Chondrocyte (in vitro differentiated cells): ENCODE measurements around the gene LPP. TPM values are rescaled to one million over a fixed set of nuclear protein-coding genes. Genes with fewer than 3 reads are reported as not detected.
A peak's percentile ranks its signal among the peaks of the same experiment; 100 is the strongest.

Experiments used
- DNase-seq: peaks from one replicate; pipeline ENCODE4 v3.0.0; 2021; ENCODE audit warnings: mixed read lengths, low spot score
- H3K27ac Mint-ChIP-seq: one replicate; pipeline ENCODE4 v1.8.0; 2021; ENCODE audit warnings: mild to moderate bottlenecking, moderate library complexity, mixed read lengths; ENCODE audit not compliant: unreplicated experiment
- H3K27me3 Mint-ChIP-seq: 2 replicates; pipeline ENCODE4 v1.8.0; 2021; ENCODE audit warnings: low read depth, mixed read lengths
- H3K36me3 Mint-ChIP-seq: 2 replicates; pipeline ENCODE4 v1.8.0; 2021; ENCODE audit warnings: low read depth, mixed read lengths
- H3K4me1 Mint-ChIP-seq: 2 replicates; pipeline ENCODE4 v1.8.0; 2021; ENCODE audit warnings: low read depth, mild to moderate bottlenecking, mixed read lengths
- H3K4me3 Mint-ChIP-seq: one replicate; pipeline ENCODE4 v1.8.0; 2021; ENCODE audit warnings: mild to moderate bottlenecking, moderate library complexity, mixed read lengths; ENCODE audit not compliant: unreplicated experiment
- H3K9me3 Mint-ChIP-seq: 2 replicates; pipeline ENCODE4 v1.8.0; 2021; ENCODE audit warnings: low read depth, mixed read lengths
- CTCF ChIP-seq: fragments of 200-600 bp; sonication (generic); IDR thresholded peaks from 2 replicates; pipeline ENCODE4 v1.5.0; 2021; ENCODE audit warnings: antibody characterized with exemption, mild to moderate bottlenecking, moderate library complexity
- total RNA-seq: library from RNA; stranded (reverse); gene quantifications from 3 replicates; pipeline ENCODE4 v1.2.1, GENCODE V29; 2021

LPP gene
- total RNA-seq, 1 donor from 2014 or later = 295 TPM

GRCh38 chr3:188397766-188398705, 244.1 kb downstream of the LPP start:
- no peak for DNase-seq
- TF ChIP-seq CTCF = no peak
- Mint-ChIP-seq H3K27ac (peak overlapping the region; percentile 2), H3K9me3 (no peaks in the 10 kb centered on the region), H3K27me3 (no peaks in the 10 kb centered on the region), H3K36me3 (peaks cover 6% of the 10 kb centered on the region), H3K4me3 (no peak overlapping the region), H3K4me1 (peaks cover 27% of the 10 kb centered on the region)

GRCh38 chr3:188400494-188401243, 246.7 kb downstream of the LPP start:
- DNase-seq = no peak
- peaks cover 6% of the 10 kb centered on the region for H3K36me3 Mint-ChIP-seq
- no peak overlapping the region for H3K27ac Mint-ChIP-seq
- H3K9me3 Mint-ChIP-seq = no peaks in the 10 kb centered on the region
- no peak for TF ChIP-seq CTCF
- no peaks in the 10 kb centered on the region for H3K27me3 Mint-ChIP-seq
- no peak overlapping the region for H3K4me3 Mint-ChIP-seq
- H3K4me1 Mint-ChIP-seq = peaks cover 27% of the 10 kb centered on the region

- peaks cover 27% of the 10 kb centered on the region for H3K4me1 Mint-ChIP-seq
Measured at GRCh38 chr3:188401244-188401993, 247.5 kb downstream of the LPP start.

GRCh38 chr3:188402229-188402628, 248.3 kb downstream of the LPP start:
- Mint-ChIP-seq H3K9me3 (no peaks in the 10 kb centered on the region), H3K4me3 (no peak overlapping the region), H3K36me3 (peaks cover 17% of the 10 kb centered on the region), H3K27ac (no peak overlapping the region), H3K27me3 (no peaks in the 10 kb centered on the region), H3K4me1 (peaks cover 28% of the 10 kb centered on the region)
- DNase-seq = no peak
- no peak for TF ChIP-seq CTCF

More at GRCh38 chr3:188401244-188401993, 247.5 kb downstream of the LPP start:
- peak overlapping the region; percentile 14 for H3K27ac Mint-ChIP-seq
- H3K4me3 Mint-ChIP-seq = no peak overlapping the region
- no peak for TF ChIP-seq CTCF
- DNase-seq = no peak
- peaks cover 12% of the 10 kb centered on the region for H3K36me3 Mint-ChIP-seq
- H3K27me3 Mint-ChIP-seq = no peaks in the 10 kb centered on the region
- H3K9me3 Mint-ChIP-seq = no peaks in the 10 kb centered on the region

GRCh38 chr3:188403404-188403803, 249.4 kb downstream of the LPP start:
- Mint-ChIP-seq H3K27me3 (no peaks in the 10 kb centered on the region), H3K4me1 (peaks cover 27% of the 10 kb centered on the region), H3K9me3 (no peaks in the 10 kb centered on the region), H3K4me3 (no peak overlapping the region), H3K36me3 (peaks cover 20% of the 10 kb centered on the region), H3K27ac (no peak overlapping the region)
- no peak for DNase-seq
- TF ChIP-seq CTCF = no peak
